ENCODE measurements around the gene HOXB6.

HOXB6 gene

DNA sequence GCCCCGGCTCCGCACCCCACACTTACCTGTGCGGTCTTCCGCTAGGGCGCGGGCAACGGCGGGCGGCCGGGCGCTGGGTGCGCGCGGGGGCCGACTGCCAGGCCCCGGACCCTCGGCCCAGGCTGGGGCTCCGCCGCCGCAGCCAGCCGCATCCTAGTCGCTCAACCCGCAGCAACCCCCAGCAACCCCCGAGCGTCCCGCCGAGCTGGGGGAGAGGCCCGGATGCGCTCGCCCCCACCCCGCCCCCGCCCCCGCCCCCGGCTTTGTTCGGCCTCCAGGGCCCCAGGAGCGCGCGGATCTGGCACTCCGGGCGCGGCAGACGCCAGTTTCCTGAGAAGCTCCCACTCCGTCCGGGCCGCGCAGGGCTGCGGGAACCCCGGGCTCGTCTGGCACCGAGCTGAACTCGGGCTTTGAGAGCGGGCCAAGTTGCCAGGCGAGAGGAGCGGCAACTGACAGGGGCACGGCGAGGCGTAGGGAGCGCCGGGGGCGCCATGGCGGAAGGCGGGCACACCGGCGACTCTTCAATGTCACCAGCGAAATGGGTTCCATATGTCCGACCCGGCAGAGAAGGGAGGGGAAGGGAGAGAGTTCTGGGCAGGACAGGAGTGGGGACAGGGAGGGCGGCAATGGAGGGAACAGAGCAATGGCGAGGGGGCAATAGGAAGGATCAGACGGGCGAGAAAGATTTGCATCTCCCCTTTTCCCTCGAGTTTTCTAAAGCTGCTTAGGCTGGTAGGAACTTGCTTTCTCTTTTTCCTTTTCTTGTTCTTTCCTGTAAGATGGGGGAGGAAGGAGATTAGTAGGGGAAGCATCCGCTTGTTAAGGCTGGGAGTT is 40.4 kb downstream of the HOXB6 start:
- FAIRE-seq = no peak

DNA sequence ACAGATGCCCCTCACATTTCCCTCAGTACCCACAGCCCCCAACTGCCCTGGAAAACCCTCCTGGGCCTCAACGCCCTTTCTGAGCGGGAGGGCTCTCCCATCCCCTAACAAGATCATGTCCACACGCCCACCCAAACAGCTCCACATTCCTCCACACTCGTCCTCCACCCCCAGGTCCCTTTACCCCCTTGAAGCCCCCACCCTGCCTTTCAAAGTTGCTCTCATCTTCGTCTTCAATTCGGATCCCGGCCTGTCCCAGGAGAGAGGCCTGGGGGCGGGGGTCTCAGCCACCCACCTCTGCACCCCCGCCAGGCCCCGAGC is 41.0 kb downstream of the HOXB6 start:
- FAIRE-seq = no peak

DNA sequence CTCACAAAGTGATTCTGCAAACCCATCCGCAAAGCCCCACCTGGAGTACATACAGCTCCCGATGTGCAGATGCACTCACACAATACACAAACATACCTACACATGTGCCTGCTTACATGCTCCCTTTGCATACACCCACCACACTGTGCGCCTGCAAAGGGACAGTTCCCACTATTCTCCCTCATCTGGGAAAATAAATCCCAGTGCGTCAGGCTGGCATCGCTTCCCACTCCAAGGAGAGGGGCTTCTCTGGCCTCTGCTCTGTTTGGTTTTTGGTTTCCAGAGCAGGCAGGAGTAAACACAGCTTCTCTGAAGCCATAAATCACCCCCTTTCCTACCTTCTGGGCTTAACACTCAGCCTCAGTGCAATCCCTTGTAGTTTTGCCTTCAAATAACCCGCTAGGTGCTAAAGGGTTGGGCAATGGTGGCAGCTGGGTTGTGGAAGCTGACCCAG is 41.4 kb downstream of the HOXB6 start:
- no peak for FAIRE-seq

DNA sequence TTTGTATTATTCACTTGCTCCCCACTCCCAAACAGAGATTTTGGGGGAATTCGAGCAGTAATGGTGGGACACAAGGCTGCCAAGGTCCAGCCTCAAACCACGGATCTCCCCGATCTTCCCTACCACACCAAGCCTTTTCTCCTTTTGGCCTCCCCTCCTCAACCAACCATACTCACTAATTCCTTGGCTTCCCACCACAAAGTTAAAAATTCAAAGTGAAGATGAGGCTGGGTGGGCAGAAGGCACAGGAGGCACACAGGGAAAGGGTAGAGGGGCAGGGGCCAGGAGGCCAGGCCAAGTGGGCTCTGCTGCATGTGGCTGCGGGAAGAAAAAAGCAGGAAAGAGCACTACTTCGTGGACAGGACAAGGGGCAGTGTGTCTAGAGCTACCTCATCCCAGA is 41.9 kb downstream of the HOXB6 start:
- FAIRE-seq = no peak

DNA sequence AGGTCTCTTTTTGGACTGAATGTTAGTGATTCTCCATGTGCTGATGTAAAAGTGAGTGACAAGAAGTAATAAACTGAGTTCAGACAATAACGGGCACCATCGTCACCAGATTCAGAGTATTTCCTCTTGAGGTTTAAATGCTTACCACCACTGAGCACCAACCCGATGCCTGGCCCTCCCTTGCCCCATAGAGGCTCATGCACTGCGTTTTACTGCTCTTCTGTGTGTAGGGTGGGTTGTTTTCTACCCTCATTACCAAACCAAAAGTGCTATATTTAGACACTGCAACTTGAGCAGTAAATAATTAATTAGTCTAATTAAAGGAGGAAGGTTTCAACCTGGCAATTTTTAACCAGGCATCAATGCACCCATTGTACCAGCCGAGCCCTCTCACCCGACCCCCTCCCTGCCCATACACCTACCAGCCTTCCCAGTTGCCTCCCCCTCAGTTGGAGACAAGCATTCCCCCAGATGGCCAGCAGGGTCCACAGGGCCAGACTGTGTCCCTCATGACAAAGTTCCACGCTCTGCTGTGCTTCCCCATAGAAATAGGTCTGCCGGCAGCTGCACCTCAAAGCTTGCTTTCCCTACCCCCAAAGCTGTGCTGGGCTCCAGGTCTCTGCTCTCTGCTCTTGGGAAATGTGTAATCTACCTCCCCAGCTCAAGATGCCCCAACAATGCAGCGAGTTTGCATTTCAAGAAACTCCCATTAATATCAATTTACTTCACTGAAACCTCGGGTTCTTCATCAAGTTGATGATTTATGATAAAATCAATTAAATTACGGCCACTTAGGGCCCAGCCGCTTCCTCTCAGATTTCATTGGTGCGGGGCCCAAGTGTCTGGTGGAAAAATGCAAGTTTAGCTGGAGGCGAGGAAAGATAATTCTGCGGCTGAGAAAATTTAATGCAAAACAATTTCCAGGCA is 42.6 kb downstream of the HOXB6 start:
- FAIRE-seq = no peak

DNA sequence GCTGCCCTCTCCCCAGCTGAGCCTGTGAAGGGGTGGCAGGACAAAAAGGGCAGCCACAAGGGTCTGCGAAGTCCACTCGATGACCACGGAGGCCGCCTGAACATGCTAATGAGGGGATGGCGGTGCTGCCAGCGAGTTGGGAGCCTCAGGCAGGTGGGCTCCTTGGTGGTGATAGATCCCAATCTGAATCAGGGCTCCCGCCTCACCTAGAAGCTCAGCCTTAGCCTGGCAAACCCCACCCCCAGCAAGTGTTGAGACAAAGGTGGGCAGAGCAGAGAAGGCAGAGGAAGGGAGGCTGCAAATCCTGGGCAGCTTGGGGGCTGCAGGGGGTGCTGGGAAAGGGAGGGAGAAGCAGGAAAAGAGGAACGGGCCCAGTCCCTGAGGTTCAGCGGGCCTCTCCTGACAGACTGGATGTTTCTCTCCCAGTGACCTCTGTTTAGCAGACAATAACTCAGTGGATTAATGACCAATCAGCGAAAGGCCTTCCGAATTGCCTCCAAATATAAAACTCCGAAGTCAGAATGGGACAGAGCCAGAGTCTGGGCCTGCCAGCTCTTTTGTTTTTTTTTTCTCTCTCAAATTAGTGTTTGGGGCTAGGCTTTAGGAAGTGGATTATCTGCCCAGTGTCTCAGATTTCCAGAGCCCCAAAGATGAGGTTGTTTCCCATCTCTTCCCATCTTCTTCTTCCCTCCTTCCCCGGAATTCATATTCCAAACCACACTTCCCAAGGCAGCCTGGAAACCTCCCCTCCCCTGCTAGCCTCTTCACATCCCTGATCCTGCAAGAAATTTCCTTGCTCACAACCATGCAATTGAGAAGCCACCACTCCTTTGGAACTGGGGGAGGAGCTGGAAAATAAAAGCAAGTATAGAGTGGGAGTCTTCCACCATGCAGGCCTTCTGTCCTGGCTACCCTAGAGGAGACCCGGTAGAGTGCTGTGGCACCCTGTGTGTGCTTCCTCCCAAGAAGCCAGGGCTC is 44.7 kb downstream of the HOXB6 start:
- no peak for FAIRE-seq

DNA sequence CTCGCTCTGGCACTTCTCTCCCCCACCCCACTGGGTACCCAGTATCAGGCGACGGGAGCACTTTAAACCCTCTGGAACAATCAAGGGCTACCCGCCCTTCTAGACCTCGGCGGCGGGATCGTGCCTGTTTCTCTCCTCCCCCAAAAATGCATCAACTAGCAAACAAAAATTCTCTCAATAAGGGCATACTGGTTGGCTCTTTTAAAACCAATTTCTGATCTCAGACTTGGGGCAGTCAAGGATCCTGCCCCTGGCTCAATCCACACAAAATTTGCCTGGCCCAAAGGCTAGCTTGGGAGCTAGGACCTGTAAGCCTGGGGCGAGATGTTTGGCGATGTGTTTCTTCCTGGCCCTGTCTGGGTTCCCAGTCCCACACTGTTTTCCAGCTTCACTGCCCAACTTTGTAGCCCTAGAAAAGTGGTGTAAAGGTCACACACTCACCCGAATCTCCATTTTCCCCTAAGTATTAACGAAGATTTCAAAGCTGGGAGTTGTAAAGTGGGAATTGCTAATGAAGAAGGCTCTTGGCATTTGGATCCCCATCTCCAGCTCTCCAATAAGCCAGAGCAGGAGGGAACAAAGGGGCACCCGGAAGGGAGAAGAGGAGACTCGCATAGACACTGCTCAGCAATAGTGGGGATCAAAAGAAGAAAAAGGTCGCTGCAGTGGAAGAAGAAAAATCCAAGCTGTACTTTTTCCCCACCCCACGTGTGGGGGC is 45.5 kb downstream of the HOXB6 start:
- no peak for FAIRE-seq

DNA sequence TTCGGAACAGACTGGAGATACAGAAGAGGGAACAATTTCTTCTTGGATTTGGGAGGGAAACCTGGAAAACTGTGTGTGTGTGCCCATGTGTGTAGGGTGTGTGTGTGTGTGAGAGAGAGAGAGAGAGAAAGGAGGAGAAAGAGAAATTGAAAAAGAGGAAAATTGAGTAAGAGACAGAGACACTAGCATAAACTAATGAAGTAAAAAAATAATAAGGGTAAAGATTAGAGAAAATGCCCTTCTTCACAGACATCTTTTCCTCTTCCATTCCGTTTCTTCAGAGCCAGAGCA is 46.0 kb downstream of the HOXB6 start:
- no peak for FAIRE-seq

DNA sequence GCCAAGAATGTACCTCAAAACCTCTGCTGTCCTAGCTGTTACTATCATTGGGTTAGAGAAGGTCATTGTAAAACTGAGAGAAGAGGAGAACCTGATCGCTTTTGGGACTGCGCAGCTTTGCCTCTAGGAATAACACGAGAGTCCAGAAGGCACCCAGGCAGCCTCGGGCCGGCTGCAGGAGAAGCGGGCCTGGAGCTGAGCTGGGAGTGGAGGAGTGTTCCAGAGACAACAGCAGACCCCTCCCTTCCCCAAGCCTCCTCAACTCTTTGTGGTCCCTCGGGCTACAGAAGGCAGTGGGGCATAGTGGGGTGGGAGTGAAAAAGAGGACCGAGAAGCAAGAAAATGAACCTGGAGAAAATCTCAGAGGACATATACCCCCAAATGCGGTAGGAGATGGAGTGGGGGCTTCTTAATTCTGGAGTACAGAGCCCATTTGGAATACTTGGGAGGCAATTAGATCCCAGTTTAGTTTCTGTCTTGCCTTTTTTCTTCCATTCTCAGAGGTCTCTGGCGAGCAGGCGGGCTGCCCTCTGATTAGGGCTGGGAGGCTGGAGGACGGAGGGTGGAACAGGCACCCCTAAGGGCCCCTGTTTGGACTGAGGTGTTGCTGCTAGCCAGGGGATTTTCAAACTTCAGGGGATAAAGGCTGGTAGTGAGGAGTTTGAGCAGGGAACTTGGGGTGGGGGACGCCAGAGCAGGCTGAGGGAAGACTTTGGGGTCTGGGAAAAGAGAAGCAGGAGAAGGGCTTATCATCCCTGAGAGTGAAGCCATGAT is 46.5 kb downstream of the HOXB6 start:
- FAIRE-seq = no peak

DNA sequence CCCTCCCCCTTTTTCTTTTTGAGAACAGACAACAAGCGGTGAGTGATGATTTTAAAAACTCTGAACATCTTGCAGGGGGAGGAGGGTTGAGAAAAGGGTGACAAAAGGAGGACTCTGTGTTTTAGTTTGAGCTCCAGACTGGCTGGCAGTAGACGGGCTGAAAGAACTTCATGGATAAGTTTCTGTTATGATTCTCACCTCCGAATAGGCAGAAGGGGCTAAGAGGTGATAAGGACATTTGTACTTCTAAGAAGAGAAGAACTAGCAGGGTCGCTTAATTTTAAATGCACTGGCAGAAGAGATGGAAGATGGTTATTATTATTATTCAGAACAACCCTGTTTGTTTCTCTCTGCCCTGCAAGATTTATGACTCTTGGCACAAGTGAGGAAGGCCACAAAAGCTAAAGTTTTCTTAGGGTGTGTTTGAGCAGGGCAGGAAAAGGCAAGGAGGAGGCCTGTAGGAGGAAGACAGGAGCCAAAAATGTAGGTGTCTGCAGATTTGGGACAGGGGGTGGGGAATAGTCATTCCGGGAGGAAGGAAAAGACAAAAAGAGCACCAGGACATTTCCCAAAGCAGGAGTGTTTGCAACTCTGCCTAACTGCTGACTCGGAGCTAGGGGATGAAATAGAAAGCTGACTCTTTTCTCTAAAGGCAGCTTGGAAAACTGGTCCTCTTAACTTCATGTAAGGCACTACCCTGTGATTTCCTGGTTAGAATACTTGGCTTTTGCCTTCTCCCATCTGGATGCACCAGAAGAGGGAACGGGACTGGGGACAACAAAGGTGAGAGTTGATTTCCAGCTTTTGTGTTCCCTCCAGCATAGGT is 48.0 kb downstream of the HOXB6 start:
- no peak for FAIRE-seq

DNA sequence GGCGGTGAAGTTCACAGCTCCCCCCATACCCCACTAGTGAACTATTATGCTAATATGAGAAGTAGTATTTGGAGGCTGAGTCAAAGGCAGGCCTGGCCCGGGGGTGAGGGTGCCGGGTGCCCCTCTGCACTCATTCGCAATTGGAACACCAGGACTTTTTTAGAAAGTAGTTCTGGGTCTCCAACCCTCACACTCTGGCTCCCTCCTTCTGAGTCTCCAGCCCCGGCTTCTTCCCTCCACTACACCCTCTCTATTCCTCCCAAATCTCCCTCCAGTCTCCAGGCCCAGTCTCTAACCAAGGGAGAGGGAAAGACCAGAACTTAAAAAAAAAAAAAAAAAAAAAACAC is 48.6 kb downstream of the HOXB6 start:
- FAIRE-seq = no peak

DNA sequence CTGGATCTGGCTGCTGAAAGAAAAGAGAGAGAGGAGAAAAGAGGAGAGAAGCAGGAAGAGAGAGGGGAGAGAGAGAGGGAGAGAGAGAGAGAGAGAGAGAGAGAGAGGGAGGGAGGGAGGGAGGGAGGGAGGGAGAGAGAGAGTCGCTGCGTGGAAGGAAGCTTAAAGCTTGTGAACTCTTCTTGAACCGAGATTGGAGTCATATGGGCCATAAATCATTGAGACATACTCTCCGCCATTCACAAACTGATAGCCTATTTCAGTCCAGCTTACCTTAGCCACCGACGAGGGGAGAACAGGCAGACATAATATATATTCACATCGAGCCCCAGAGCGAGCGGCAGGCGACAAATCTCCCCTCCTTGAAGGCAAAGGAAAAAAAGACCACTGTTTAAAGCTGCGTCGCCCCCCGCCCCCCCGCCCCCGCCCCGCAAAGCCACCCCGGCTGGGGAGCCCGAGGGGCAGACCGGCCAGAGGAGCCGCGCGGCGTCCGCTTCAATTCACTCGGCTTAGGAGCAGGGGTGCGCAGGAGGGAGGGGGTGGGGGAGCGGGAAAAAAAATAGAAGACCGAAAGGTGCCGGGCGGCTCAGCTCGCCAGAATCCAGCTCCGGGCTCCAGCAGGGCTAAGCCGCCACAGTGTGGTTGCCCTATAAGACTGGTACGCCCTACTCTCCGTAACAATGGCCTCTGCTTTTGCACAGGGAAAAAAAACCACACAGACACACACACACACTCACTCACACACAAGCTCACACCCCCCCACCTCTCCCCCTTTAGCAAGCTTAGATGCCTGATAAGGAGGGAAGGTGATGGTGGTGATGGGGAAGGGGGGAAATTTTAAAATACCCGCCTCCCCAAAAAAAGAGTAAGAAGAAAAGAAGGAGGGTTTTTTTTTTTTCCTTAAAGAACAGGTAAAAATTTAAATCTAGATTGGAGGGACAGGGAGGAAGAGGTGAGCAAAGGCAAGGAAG is 49.2 kb downstream of the HOXB6 start:
- no peak for FAIRE-seq

DNA sequence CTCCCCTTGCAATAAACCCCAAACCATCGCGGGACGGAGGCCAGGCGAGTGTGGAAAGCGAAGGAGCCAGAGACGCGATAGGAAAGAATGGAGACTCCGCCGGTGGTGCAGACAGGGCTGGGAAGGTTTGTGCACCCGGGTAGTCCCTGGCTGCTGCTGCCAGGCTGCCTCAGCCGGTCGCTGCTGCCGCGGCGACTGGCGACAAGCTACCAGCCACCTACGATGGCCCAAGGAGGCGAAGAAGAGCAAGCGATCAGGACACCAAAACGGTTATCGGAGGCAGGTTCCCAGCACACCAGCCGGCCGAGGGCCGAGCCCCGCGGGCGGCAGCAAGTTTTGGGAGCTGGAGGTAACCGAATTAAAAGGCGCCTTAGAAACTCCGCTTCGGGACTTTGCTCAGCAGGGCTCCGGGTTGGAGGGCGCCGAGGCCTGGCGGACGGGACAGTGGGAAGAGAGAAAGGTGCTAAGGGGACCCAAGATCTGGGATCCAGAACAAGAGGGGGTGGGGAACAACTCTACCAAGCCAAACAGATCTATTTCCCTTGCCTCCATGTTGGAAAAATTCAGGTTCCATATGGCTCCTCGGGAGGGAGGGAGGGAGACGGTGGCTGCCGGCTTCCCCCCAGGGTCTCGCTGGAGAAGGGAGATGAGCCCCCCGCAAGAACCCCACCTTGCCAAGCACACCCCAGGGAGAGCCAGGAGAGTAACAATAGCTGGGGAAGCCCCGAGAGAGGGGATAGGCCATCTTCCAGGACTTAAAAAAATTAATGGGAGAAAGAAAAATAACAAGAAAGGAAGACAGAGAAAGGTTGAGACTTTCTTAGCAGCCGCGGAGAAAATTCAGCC is 50.2 kb downstream of the HOXB6 start:
- FAIRE-seq = no peak

DNA sequence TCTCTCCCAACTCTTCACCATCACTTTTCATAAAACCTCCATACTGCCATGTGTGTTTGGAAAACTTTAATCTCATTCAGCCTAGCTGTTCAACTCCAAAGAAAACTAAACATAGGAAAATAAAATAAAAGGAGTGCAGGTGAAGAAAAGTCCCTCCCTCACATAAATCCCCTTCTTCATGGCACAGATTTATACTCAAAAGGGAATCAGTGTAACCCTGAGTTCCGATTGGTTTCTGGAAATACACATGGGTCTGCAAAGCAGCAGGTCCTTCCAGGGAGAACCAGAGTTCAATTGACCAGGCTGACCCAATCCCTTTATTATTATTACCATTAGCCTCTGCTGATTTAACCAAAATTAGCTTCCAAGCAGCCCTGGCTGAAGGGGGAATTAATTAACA is 51.0 kb downstream of the HOXB6 start:
- no peak for FAIRE-seq

DNA sequence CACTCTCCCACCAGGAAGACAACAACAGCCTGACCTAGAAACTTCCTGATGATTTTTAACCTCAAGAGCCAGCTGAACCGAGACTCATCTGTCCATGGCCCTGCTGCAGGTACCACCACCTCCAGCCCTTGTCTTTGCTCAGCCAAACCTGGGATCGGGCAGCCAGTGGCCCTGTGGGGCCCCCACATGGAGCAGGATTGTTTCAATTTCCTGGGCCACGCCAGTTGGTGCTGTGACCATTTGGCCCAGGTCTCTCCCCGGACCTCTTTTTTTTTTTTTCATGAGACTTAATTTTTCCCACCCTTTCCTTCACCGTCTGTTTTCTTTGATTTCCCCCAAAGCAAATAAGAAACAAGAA is 51.6 kb downstream of the HOXB6 start:
- FAIRE-seq = no peak

DNA sequence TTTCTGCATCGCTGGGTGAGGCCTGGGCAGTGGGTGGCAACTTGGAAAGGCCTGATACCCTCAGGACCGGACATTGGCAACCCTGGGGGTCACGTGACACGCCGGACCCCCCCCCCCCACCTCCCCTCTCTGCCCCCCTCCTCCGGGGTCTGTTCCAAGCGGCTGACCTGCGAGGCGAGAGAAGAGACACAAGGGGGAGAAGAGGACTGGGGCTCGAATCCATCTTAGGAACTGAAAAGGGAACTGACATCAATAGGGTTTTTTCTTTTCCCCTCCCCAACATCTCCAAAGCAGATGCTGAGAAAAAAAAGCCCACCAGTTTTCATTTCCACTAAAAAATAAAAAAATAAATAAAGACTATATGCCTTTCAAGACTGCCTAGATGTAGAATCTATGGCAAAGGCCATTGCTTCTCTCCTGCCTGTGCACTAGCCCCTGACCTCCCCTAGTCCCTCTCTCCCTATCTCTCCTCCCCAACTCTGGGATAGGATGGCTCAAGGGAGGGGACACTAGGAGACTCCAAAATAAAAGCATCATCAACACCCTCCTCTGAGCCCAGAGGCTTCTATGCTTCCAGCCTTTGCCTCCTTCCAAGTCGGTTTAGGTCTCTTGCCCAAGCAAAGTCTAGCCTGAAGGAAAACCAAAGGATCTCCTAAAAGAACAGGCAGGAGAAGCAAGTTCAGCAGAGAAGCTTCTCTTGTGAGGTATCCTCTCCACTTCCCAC is 52.2 kb downstream of the HOXB6 start:
- FAIRE-seq = no peak

DNA sequence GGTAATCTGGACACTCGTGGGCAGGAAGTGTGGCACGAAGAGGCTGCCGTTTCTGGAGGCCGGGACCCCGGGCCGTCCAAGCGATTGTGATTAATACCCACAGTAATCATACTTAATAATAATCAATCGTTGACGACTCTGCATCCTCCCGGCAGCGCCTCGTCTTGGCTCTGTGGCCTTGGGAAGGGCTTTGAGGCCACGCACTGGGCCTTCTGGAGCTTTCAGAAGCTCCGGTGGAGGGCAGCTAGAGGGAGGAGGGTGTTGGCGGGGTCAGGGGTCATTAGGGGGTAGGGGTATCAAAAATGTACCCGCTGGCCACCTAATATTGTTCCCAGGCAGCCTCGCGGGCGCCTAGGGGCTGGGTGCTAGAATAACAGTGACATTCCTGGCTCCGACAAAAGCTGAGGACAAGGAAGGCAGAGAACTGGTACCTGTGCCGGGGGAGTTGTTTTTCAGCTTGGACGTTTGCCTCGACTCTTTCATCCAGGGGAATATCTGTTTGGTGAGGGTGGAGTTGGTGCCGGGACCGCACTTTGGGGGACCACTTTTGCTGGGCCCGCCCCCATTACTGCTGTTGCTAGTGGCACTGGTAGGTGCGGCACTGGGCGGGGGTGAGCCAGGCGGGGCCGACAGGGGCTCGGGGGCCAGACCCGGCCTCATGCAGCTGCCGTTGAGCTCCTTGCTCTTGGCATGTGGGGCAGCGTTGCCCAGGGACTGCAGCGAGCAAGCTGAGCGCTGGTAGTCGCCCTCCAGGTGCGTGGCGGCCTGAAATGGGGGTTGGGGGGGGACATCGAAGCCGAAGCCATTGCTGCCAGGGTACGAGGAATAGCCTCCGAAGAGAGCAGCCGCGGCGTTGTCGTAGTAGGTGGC is 53.0 kb downstream of the HOXB6 start:
- FAIRE-seq = no peak

Measured in islet of Langerhans (tissue), 1 donor.